Calu3 (cell line): ENCODE measurements around the gene LYVE1. TPM values are rescaled to one million over a fixed set of nuclear protein-coding genes. Genes with fewer than 3 reads are reported as not detected.

Experiments
- BruUV-seq: library from RNA; stranded (reverse); fragments of 400-500 nt; replicated peaks from 2 replicates; lab custom pipeline; 2021; lab: Mats Ljungman, UMichigan
- CTCF ChIA-PET: fragments of 300-600 bp; sonication (Branson Sonifier 250); formaldehyde crosslinking; loops from one replicate; lab custom pipeline; 2022; ENCODE audit warnings: antibody characterized with exemption; lab: Charles Lee
- DNase-seq: peaks from one replicate; pipeline ENCODE4 v3.0.0; 2022
- H3K27ac Mint-ChIP-seq: one replicate; pipeline ENCODE4 v1.8.0; 2022; ENCODE audit warnings: mixed read lengths; ENCODE audit not compliant: unreplicated experiment
- H3K27me3 Mint-ChIP-seq: one replicate; pipeline ENCODE4 v1.8.0; 2022; ENCODE audit warnings: mixed read lengths; ENCODE audit not compliant: unreplicated experiment
- H3K36me3 Mint-ChIP-seq: one replicate; pipeline ENCODE4 v1.8.0; 2022; ENCODE audit warnings: mild to moderate bottlenecking, moderate library complexity, mixed read lengths; ENCODE audit not compliant: insufficient read depth, unreplicated experiment
- H3K4me1 Mint-ChIP-seq: one replicate; pipeline ENCODE4 v1.8.0; 2022; ENCODE audit warnings: mild to moderate bottlenecking, low read depth, mixed read lengths; ENCODE audit not compliant: unreplicated experiment
- H3K4me3 Mint-ChIP-seq: one replicate; pipeline ENCODE4 v1.8.0; 2022; ENCODE audit warnings: mild to moderate bottlenecking, low read depth, moderate library complexity, mixed read lengths; ENCODE audit not compliant: unreplicated experiment
- H3K9me3 Mint-ChIP-seq: one replicate; pipeline ENCODE4 v1.8.0; 2022; ENCODE audit warnings: low read depth, mixed read lengths; ENCODE audit not compliant: unreplicated experiment
- intact Hi-C: fragments of 100-400 bp; cut with micrococcal nuclease; formaldehyde crosslinking; loops from one replicate; pipeline ENCODE4 v1.10.0; 2022; ENCODE audit not compliant: unreplicated experiment
- total RNA-seq: library from RNA; stranded (reverse); gene quantifications from 2 replicates; pipeline ENCODE4 v1.2.3, GENCODE V29; 2022
- TF ChIP-seq, protein P1 (sequence below): fragments of 200-600 bp; IDR thresholded peaks from one replicate; pipeline ENCODE4 v1.8.0; 2022; ENCODE audit warnings: antibody characterized with exemption; ENCODE audit not compliant: unreplicated experiment

The LYVE1 gene
- total RNA-seq, 1 experiment from 2014 or later, result not detected

DNA sequence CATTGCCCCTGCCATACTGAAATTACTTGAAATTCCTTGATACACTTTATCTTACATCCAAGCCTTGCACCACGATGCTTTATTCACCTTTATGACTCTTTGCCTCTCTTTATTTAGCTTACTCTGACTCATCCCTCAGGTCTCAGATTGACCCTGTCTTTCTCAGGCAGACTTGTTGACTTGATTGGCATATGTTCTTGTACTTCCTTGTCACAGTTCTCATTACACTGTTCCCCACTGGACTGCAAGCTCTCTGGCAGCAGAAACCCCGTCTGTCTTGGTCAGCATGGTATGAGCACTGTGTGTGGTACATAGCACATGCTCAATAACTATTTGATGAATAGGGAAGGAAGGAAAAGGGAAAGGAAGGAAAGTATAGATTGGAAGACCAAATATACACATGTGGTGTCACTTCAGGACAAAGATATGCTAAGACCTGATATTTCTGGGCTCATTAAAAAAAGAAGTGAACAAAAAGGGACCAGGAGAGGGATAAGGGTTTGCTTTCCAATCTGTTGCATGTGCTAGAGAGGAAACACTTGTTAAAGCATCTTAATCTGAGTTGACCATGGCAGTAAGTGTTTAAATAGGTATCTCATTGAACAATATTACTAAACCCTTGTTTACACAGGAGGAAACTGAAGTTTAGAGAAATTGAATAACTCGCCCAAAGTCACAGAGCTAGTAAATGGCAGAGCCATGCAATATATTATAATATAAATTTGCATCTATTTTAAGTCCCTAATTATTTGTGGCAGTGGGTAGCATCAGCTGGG lies 7.2 kb downstream of the LYVE1 start:
- peaks cover 28% of the 10 kb centered on the region for H3K4me1 Mint-ChIP-seq
- peak; percentile 19 for DNase-seq
- BruUV-seq, result no TSS peak
- intact Hi-C loops, result no loop called here
- H3K4me3 Mint-ChIP-seq, result no peak overlapping the region
- CTCF ChIA-PET, result interaction anchor here (0.6 to 1.7 kb wide), 4 partner anchors 17 to 1318 kb away, joined by 3 to 7 read pairs (median 4); partner anchors contain the start of gene RNF141
- H3K9me3 Mint-ChIP-seq, result no peaks in the 10 kb centered on the region
- no peaks in the 10 kb centered on the region for H3K27me3 Mint-ChIP-seq
- no peaks in the 10 kb centered on the region for H3K36me3 Mint-ChIP-seq
- TF ChIP-seq, protein P1, sequence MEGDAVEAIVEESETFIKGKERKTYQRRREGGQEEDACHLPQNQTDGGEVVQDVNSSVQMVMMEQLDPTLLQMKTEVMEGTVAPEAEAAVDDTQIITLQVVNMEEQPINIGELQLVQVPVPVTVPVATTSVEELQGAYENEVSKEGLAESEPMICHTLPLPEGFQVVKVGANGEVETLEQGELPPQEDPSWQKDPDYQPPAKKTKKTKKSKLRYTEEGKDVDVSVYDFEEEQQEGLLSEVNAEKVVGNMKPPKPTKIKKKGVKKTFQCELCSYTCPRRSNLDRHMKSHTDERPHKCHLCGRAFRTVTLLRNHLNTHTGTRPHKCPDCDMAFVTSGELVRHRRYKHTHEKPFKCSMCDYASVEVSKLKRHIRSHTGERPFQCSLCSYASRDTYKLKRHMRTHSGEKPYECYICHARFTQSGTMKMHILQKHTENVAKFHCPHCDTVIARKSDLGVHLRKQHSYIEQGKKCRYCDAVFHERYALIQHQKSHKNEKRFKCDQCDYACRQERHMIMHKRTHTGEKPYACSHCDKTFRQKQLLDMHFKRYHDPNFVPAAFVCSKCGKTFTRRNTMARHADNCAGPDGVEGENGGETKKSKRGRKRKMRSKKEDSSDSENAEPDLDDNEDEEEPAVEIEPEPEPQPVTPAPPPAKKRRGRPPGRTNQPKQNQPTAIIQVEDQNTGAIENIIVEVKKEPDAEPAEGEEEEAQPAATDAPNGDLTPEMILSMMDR, result no peak
- no peak overlapping the region for H3K27ac Mint-ChIP-seq

DNA sequence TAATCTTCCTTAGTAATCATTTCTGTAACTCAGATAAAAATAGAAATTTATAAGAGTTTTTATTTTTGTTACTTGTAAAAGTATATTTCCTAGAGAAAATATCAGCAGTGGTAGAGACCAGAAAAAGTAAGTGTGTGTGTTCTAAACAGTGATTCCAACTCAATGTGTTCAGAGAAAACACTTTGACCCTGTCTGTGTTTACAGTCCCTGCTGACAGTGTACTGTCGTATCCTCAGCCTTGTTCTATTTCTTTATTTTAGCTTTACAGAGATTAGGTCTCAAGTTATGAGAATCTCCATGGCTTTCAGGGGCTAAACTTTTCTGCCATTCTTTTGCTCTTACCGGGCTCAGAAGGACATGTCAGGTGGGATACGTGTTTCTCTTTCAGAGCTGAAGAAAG lies 10.2 kb downstream of the LYVE1 start:
- no TSS peak for BruUV-seq
- no peaks in the 10 kb centered on the region for H3K9me3 Mint-ChIP-seq
- intact Hi-C loops, result loop anchor here (5.0 kb wide), 1 partner anchor 34 kb away; no protein-coding TSS in a partner anchor
- no peaks in the 10 kb centered on the region for H3K27me3 Mint-ChIP-seq
- no peaks in the 10 kb centered on the region for H3K36me3 Mint-ChIP-seq
- peaks cover 28% of the 10 kb centered on the region for H3K4me1 Mint-ChIP-seq
- no peak overlapping the region for H3K4me3 Mint-ChIP-seq
- CTCF ChIA-PET, result no interaction called here
- TF ChIP-seq, protein P1, result no peak
- H3K27ac Mint-ChIP-seq, result no peak overlapping the region
- no peak for DNase-seq

DNA sequence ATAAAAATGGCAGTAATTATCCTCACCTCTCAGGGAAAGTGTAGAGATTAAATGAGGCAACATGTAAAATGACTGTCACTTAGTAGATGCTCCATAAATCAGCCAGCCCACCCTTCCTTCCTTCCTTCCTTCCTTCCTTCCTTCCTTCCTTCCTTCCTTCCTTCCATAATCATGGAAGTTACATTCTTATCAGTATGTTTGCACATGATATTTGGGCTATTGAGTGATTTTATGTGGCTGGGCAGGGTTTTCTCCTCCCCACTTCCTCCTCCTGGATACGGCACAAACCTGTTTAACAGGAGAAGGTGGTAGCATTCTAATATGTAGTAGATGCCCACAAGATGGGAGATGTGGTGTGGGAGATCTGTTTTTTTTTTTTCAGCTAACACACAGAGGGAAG lies 11.9 kb downstream of the LYVE1 start:
- CTCF ChIA-PET, result interaction anchor here (0.6 to 1.4 kb wide), 2 partner anchors 16 to 80 kb away, joined by 3 to 4 read pairs; partner anchors contain the start of gene RNF141
- peak; percentile 41 for DNase-seq
- H3K36me3 Mint-ChIP-seq, result no peaks in the 10 kb centered on the region
- H3K27ac Mint-ChIP-seq, result peak overlapping the region; percentile 3
- H3K4me1 Mint-ChIP-seq, result peaks cover 33% of the 10 kb centered on the region
- BruUV-seq, result no TSS peak
- TF ChIP-seq, protein P1, result no peak
- H3K4me3 Mint-ChIP-seq, result no peak overlapping the region
- H3K27me3 Mint-ChIP-seq, result no peaks in the 10 kb centered on the region
- intact Hi-C loops, result loop anchor here (5.0 kb wide), 1 partner anchor 36 kb away; no protein-coding TSS in a partner anchor
- H3K9me3 Mint-ChIP-seq, result peaks cover 5% of the 10 kb centered on the region

DNA sequence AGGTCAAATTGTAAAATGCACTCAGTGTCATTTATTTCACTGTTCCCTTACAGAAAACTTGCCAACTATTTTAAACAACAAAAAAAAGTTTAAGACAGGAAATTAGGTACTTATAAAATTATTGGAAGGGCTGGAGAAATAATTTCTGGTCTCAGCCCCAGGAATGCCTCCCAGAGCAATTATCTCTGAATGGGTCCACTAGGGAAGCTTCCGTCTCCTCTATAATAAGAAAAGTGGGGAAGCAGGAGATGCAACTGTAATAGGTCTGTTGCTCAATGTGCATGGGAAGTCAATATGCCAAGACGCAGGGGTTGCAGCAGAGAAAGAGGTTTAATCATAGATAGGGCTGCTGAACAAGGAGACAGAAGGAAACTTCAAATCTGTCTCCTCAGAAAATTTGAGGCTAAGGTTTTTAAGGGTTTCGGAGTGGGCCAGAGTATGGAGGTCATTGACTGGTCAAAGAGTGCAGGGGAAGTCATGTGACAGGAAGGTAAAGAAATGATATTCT lies 16.6 kb downstream of the LYVE1 start:
- Mint-ChIP-seq H3K4me3 (no peak overlapping the region), H3K9me3 (peaks cover 5% of the 10 kb centered on the region), H3K27ac (peak overlapping the region; percentile 12), H3K27me3 (no peaks in the 10 kb centered on the region), H3K4me1 (peaks cover 22% of the 10 kb centered on the region), H3K36me3 (no peaks in the 10 kb centered on the region)
- intact Hi-C loops, result no loop called here
- CTCF ChIA-PET, result interaction anchor here (1.9 kb wide), 1 partner anchor 11 kb away, joined by 7 read pairs; the partner anchor contains the start of gene RNF141
- no TSS peak for BruUV-seq
- DNase-seq, result no peak
- TF ChIP-seq, protein P1, result no peak
